HG03520 (cell line): ENCODE results near the gene POMGNT2.

Experiments used
- ATAC-seq: cut with Tn5 transposase; IDR thresholded peaks from one replicate; pipeline ENCODE4 v1.9.1; 2021; ENCODE audit warnings: mild to moderate bottlenecking, moderate library complexity; ENCODE audit not compliant: unreplicated experiment

Gene POMGNT2

DNA sequence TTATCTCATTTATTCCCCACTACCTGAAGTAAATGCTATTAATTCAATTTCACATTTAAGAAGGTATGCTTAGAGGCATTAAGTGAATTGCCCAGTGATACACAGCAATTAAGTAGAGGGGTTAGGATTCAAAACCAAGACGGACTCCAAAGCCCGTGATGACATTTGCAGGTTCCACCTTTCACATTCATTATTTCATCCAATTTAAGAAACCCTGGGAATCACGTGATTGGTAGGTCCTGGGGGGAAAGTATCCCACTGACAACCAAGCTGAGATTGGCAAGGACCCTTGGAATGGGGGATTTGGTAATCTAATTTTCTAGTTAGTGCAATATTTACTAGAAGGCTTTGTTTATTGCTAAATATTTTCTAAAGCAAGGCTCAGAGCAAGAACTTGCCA is 1.8 kb downstream of the POMGNT2 start:
- no peak for ATAC-seq

DNA sequence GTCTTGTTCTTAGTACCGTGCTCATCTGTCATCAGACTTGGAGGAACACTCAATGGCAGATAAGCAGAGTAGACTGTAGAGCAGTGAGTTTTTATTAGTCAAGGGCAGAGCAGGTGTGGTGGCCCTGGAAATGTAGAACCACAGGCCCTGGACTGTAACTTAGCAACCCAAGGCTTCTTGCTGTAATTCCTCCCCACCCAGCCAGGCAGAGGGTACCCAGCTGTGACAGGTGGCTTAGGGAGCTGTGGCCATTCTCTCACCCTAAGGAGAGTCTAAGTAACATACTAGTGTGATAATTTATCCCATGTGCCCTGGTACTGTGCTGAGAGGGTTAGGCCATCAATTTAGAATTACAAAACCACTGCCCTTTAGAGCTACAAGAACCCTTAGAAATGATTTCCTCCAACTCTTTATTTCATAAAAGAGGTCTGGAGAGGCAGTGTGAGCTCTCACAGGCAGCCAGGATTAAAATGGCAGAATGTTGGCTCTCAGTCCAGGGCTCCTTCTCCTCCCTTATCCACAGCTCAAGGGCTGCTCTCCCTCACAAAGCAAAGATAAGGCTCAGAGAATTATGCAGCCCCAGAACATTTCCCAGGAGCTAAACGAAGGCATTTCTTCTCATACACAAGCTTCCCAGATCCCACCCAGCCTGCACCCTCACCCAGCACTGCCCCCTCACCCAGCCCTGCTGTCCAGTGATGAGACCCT is 3.0 kb downstream of the POMGNT2 start:
- ATAC-seq: no peak

DNA sequence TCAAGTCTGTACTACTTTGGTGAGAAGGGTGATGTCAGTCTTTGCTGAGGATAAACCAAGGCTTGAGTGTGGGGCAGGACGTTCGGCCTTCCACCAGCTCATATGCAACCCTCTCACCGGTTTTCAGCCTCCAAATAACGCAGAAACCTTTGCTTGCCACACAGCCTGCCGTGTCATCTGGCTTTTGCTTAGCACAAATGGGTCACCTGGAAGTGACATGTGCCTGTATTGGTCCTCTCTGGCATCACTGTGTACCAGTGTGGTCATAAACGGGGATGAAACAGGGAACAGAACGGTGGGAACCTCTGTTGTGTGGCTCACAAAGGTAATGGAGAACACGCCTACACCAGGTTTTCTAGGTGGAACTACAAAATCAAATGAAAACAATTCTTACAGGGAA is 7.1 kb downstream of the POMGNT2 start:
- ATAC-seq: no peak

DNA sequence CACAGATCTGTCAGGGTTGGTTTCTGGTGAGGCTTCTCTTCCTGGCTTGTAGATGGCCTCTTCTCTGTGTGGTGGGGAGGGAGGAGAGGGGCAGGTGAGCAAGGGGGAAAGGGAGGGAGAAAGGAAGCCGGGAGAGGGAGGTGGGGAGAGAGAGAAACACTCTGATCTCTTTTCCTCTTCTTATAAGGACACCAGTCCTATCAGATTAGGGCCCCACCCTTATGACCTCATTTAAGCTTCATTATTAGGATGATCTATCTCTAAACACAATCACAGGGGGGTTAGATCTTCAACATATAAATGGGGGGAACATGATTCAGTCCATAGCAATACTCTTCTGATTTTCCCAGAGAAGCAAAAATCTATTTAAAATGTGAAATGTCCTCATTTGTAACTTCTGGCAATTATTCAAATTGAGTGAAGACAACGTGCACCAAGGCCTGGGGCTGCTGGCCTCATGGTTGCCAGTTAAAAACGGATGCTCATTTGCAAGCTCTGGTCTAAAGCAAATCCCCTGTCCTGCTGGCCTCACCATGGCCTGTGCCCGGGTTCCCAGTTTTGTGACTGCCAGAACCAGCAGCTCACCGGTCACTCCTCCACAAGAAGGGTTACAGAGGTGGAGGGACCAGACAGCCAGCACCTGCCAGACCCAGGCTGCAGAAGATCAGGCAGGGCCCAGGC is 8.3 kb downstream of the POMGNT2 start:
- ATAC-seq: no peak

DNA sequence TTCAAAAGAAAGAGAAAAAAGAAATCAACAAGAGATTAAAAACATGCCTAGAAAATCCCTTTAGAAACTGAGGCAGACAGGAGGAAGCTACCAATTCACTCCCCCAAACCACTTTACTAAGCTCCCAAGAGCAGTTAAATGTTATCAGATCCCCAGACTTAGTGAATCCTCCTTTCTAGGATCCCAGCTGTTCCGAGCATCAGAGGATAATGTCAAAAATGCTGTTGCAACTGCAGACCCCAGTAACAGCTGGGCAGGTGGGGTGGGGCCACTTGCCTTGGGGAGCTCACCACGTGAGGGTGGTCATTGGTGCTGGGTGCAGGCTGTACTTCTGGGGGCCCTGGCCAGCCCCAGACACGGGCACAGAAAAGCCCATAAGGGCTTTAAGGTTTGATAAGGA is 9.1 kb downstream of the POMGNT2 start:
- ATAC-seq: no peak

DNA sequence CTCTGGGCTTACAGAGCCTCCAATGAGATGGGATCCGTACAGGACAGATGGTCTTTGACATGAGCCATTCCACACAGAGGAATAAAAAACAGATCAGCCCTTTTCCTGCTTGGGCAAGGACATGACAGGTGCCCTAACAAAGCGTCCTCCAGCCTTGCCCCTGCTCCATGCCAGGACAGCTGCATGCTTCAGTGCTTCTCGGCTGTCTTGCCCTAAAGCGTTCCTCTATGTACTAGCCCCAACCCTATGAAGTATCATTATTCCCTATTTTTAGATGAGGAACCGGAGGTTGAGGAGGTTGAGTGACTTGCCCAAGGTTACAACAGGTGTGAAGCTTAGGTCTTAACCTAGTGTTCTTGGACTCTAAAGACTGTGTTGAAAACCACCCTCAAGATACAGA is 10.5 kb downstream of the POMGNT2 start:
- no peak for ATAC-seq

DNA sequence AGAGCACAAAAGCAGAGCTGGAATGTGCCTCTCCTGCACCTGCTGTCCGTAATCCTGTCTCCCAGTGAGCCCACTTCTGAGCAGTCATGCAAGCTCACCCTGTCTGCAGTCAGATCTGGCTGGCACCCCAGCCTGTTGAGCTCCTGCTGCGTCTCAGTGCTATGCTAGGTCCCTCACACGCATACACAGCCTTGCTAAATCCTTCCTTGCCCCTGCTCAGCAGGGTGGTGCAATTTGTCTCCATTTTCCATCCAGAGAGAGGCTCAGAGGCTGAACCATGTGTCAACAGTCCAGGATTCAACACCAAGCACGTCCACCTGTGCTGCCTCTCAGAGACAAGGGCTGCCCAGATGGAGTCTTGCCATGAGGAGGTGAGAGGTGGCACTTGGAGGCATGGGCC is 11.0 kb downstream of the POMGNT2 start:
- no peak for ATAC-seq

DNA sequence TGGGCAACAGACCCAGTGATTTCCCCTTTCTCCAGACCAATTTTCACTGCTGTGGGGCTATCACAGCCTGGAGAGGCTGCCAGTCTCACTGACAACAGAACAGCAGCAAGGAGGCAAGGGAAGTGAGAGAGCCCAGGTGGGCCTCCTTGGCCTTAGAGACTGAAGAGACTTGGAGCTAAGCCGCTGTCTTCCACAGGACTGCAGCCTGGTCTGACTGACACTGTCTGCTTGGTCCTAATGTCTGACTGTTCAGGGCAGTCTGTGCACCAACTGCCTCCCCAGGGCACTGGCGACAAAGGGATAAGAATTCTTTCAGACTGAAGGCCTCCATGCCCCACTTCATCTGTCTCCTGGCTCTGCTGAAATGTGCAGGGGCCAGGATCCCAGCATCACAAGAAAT is 11.5 kb downstream of the POMGNT2 start:
- ATAC-seq: no peak

DNA sequence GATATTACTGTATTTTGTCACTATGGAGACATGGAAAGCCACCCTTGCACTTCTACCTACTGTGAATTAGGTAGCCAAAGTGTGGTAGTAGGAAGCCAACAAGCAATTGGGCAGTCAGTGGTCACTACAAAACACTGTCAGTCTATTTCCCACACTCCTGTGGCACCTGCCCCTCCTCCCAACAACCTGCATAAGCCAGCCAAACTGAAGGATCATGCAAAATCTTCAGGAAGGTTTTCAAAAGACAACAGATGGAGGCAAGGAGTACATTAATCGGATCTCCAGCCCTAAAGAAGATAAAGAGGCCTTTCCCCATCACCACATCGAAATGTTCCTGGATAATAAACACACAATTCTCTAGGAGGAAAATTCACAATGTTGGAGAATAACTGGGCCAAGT is 11.9 kb downstream of the POMGNT2 start:
- ATAC-seq: no peak

DNA sequence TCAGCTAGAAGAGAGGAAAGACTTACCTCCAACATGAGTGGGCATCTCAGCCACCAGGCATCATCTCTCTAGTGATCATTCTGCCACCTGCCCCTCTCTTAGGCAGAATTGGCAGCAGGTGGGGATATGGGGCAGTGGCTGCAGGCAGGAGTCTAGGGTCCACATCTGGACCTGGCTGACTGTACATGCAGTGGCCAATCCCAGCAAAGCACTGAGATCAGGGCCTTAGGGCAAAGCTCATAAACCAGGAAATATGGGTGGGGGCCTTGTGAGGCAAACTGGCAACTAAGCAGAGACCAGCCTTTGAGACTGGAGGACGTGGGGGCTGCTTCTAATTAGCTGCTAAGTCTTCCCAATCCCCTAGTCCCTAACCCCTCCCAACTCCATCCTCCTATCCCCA is 12.9 kb downstream of the POMGNT2 start:
- ATAC-seq: no peak

DNA sequence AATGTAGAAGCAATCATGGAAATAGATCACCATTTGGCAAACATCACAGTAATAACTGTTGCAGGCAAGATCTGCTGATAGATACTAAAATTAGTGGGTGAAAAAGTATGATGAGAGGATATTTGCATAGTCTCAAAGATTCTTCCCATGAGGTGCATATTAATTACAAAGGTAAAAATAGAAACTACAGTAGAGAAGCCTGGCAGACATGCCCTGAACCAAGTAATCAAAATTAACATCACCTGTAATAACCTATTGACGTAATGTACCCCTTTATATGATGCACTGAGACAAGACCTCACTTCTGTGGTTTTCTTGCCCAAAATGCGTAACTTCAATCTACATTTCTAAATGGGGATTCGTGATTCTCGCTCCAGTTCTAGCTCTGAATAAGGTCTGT is 14.4 kb downstream of the POMGNT2 start:
- no peak for ATAC-seq

DNA sequence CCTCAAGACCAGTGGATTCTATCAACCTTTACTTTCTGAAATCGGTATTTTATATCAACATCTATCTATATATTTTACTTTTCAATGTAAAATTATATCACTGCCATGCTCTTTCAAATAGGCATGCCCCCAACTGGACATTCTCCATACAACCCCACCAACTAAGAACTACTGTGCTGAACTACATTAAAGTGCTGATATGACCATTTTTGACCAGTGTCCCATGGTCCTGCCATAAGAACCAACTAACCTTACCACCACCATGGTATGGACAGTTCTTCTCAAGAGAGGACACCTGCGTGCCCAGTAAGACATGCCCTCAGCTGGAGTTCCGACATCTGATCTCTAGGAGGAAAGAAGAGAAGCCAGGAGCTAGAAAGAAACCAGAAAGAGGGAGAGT is 15.6 kb downstream of the POMGNT2 start:
- no peak for ATAC-seq

DNA sequence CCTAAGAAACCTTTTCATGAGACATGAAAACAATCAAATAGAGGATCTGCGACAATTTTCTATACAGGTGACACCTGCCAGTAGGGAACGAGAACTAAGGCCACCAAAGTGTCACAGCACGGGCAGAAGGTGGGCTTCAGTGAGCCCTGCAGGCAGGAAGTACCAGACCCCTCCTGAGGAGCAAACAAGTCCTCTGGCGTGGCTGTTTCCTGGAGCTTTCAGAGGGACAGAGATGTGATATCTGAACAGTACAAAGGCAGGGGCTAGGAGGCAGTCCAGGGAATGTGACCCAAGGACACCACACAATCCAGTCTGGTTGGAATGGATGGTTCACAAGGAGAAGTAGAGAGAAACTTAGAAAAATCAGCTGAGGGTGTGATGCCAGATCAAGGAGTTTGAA is 16.8 kb downstream of the POMGNT2 start:
- ATAC-seq: no peak

DNA sequence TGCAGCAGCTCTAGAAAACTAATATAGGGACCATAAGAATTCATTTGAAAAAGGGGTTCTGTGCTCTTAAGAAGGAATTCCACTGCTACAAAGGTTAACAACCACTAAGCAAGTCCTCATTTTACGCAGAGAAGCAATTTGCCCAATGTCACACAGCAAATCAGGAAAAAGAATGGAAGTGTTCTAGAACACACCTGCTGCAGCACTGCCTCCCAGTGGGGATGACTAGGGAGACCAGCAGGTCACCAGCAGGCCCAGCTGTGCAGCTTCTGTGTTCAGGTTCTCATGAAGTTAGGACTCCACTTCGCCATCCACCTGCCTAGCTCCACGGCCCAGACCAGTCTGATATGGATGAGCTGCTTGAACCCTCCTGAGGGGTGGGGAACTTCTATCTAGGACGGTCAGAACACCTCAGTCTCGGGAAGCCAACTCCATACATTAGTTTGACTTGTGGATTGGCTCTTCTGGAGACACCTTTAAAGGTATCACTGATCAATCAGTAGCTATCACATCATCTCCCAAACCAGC is 18.6 kb downstream of the POMGNT2 start:
- ATAC-seq: no peak

DNA sequence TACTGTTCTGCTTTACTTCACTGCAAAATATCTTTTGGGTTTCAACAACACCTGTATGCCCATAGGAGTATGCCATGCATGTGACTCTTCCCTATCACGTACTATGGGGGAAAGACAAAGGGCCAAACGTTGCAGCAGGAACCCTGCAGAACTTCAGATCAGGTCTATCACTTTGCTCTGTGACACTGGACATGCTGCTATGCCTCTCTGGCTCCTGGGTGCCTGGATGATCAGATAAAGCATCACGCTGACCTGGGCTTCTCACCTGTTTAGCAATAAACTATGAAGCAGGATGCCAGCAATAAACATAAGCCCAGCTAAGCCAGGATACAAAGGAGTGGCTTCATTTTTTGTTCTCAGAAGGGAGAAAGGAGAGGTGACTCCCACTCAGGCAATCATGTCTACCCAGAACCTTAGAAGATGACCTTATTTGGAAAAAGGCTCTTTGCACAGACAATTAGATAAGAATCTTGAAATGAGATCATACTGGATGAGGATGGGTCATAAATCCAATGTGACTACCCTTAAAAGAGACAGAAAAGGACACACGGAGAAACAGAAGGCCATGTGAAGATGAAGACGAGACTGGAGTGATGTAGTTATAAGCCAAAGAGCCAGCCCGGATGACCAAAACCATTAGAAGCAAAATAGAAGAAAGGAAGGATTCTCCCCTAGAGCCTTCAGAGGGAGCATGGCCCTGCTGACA is 19.3 kb downstream of the POMGNT2 start:
- ATAC-seq: no peak

DNA sequence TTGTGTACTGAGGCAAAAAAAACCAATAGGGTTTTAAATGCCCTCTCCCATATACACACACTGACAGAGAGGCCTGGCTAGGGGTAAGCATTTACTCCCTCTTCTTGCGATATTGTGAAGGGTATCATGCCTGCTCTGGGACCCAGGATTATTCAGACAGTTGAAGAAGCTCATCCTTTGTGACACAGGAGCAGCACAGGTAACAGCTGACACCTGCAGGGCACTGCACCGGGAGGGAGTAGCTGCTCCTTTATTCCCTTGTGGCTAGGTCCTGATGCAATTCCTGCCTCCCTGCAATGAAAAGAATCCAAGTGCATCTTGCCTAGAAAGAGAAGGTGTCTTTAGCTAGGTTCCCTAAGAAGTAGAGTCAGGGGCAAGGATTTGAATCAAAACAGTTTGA is 23.4 kb downstream of the POMGNT2 start:
- ATAC-seq: no peak

DNA sequence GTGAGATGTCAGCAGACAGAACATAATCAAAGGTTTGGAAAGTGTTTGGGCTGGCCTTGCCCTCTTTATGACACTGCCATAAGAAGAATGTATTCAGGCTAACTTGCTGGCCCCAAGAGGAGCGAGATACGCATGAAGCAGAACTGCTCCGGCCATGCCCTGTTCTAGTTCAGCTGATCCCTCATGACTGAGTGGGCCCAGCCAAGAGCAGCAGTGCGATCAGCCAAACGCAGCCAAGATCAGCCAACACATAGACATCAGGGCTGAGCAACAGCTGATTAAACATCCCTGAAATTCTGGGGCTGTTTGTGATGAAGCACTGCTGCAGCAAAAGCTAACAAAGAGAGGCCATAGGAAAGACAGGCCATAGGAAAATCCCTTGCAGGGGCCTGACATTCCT is 24.1 kb downstream of the POMGNT2 start:
- ATAC-seq: no peak

DNA sequence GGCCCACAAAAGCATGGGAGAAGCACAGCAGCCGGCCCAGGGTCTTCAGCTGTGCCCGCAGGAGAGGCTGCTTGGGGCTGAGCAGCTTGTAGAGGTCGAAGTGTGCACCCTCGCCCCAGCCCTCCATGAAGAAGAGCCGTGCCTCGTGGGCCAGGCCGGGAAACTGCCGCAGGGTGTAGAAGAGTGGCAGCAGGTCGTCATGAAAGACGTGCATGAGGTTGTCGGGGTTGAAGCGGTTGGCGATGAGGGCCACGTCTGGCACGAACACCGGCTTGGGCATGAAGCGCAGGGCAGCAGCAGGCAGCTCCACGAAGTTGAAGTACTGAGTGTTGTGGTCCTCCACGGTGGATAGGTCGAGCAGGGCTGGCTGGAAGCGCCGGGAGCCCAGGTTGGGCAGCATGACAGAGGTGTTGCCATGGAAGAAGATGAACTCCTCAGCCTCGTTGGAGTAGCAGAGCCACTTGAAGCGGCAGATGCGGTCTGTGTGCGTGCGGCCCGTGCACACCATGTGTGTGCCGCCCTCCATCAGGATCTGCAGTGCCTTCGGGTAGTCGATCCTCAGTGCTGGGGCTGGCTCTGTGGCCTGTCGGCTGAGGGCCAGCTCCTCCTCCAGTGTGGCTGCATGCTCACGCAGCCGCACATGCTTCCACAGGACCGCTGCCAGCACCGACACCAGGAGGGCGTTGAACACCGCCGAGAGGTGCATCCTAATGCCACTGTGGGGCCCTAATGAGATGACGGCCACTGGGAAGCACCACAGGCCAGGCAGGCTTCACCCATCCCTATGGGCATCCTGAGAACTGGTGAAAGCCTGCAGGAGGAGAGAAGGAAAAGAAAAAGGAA is 24.9 kb downstream of the POMGNT2 start:
- no peak for ATAC-seq

DNA sequence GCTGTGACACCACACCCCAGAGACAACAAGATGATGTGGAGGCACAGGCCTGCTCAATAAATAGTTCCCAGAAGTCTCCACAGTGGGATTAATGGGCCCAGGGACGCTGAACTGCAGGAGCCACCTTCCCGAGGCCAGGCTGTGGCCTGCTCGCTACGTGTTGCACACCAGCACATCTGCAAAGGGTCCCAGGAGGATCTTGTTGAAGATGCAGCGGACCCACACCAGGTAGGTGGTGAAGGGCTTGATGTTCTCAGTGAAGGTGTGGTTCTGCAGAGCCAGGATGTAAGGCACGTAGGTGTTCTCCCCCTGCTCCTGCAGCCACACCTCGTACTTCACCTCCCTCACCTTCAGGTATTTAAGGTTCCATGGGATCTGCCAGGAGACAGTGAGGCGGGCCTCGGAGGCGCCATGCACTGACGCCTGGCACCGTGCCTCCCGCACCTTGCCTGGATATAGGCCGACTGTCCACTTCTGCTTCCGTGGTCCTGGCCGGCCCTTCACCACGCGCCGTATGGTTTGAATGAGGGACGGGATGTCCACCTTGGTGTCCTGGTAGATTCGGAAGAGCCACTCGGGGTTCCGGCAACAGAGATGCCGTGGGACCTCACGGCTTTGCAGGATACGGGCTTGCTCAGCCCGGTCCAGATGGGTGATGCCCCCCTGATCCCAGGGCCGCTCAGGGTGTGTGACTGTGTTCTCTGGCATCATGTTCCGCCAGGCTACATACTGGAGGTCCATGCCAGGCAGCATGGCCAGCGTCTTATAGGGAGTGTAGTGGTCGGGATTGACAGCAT is 26.1 kb downstream of the POMGNT2 start:
- ATAC-seq: no peak

DNA sequence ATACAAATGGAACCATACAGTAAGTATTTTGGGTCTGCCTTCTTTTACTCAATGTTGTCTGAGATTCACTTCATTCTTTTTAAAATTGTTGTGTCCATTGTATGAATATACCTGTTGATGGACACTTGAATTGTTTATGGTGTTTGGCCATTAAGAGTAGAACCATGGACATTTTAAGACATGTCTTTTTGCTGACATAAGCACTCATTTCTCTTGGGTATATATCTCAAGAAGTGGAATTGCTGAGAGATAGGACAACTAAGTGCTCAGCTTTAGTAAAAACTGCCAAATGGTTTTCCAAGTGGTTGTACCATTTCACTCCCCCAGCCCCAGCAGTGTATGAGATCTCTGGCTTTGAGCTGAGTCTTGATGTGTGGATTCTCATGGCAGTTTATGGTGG is 28.2 kb downstream of the POMGNT2 start:
- no peak for ATAC-seq
